ENCODE results near the gene SLC6A17. TPM values are rescaled to one million over a fixed set of nuclear protein-coding genes. Genes with fewer than 3 reads are reported as not detected.

SLC6A17 gene
- total and polyA plus RNA-seq, 7 donors = under 0.01 to 0.83 (median 0.36) TPM; not detected in 2

DNA sequence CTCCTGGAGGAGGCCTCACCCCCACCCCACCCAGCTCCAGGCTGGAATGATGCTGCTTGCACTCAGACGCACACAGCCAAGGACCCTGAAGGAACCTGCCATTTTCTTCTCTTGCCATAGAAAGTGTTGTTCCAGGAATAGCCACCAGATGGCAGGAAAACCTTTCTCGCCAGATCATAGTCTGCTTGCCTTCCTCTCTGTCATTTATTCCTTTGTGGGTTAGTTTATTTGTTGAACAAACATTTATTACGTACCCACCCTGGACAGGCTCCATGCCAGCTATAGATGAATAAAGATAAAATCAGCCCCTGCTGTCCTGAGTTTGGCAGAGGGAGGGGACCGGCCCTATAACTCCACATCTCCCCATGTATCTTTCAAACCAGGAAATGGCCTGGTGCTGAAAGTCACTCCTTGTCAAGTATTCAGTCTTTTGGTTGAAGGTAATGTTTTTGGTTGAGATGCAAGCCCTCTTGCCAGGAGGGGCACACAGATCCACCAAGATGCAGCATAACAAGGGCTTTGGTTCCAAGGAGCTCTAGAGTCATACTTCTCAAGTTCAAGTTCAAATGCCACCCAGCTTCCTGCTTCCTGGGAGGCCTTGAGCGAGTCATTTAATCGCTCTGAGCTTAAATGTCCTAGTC lies 52.8 kb downstream of the SLC6A17 start:
- no peak for DNase-seq
- intact Hi-C loops (cut with DNase I) = loop anchor here (1.0 kb wide), 2 partner anchors 109 to 257 kb away; no protein-coding TSS in a partner anchor
- Histone ChIP-seq H3K4me3 (no peak overlapping the region), H3K36me3 (no peaks in the 10 kb centered on the region), H3K4me1 (no peaks in the 10 kb centered on the region), H3K27ac (no peak overlapping the region), H3K9me3 (no peaks in the 10 kb centered on the region), H3K27me3 (no peaks in the 10 kb centered on the region)
- WGBS, 2 donors = 6 to 27% methylated on average over 6 of the region's 6 CpGs
- TF ChIP-seq POLR2A (IDR thresholded peaks at IDR 0.05) (no peak), CTCF (IDR thresholded peaks at IDR 0.05) (peak; percentile 74 to 90 (median 82)), EP300 (IDR thresholded peaks at IDR 0.05) (no peak), POLR2AphosphoS5 (IDR thresholded peaks at IDR 0.05) (no peak)

DNA sequence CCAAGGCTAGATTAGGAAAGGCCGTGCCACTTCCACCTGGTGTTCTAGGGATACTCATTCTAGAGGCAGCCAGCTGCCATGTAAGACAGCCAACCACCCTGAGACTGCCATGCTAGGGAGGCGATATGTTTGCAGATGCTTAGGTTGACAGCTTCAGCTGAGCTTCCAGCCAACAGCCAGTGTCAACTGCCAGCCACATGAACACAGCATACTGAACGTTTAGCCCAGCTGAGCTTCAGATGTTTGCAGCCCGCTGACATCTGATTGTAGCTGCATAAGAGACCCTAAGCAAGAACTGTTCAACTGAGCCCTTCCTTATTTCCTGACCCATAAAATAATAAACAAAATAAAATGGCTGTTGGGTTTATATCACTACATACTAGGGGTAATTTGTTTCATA lies 54.9 kb downstream of the SLC6A17 start:
- WGBS, 2 donors = 86% methylated on average over 4 of the region's 4 CpGs
- DNase-seq = no peak
- intact Hi-C loops (cut with DNase I) = loop anchor here (5.0 kb wide), 1 partner anchor 202 kb away; the partner anchor contains the start of gene LAMTOR5
- Histone ChIP-seq H3K9me3 (no peaks in the 10 kb centered on the region), H3K36me3 (no peaks in the 10 kb centered on the region), H3K4me1 (peaks cover 0 to 8% (median 7%) of the 10 kb centered on the region in 4 donors), H3K27ac (no peak overlapping the region), H3K27me3 (no peaks in the 10 kb centered on the region), H3K4me3 (no peak overlapping the region)
- TF ChIP-seq CTCF (IDR thresholded peaks at IDR 0.05) = no peak
- TF ChIP-seq EP300 (IDR thresholded peaks at IDR 0.05) = no peak

DNA sequence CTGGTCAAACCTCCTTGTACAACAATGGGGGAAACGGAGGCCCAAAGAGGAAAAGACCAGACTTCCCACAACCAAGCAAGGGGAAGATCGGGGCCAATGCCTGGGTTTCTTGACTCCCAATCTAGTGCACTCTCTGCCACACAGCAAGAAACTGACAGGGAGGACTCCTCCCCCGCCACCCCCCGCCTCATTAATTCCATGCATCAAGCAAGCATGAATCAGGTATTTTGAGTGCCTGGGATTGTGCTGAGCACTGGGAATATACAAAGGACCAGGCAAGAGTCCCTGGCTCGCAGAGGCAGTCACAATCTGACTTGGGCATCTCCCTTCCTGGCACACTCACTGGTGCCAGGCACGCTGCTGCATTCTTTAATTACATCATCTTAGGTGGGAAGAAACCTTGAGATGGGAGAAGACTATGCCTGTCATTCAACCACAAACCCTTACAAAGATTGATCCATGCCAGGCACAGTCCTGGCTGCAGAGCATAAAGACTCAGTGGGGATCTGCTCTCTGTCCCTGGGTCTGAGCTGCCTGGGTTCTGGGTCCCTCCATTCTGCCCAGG lies 55.4 kb downstream of the SLC6A17 start:
- Histone ChIP-seq H3K4me3 (no peak overlapping the region), H3K36me3 (no peaks in the 10 kb centered on the region), H3K9me3 (no peaks in the 10 kb centered on the region), H3K27me3 (no peaks in the 10 kb centered on the region), H3K27ac (no peak overlapping the region), H3K4me1 (peaks cover 0 to 12% (median 7%) of the 10 kb centered on the region in 4 donors)
- WGBS, 2 donors = 92 to 93% methylated on average over 6 of the region's 6 CpGs
- intact Hi-C loops (cut with DNase I) = loop anchor here (5.0 kb wide), 1 partner anchor 202 kb away; the partner anchor contains the start of gene LAMTOR5
- DNase-seq = no peak
- TF ChIP-seq CTCF (IDR thresholded peaks at IDR 0.05) (no peak), POLR2AphosphoS5 (IDR thresholded peaks at IDR 0.05) (no peak)

- Histone ChIP-seq H3K4me1 (peaks cover 0 to 19% (median 11%) of the 10 kb centered on the region in 4 donors), H3K36me3 (no peaks in the 10 kb centered on the region), H3K27me3 (peaks cover 0 to 7% (median 0%) of the 10 kb centered on the region in 3 donors), H3K27ac (no peak overlapping the region), H3K9me3 (no peaks in the 10 kb centered on the region), H3K4me3 (no peak overlapping the region)
- 90 to 94% methylated on average over 11 of the region's 11 CpGs for WGBS, 2 donors
- no peak for TF ChIP-seq CTCF (IDR thresholded peaks at IDR 0.05)
- no peak for TF ChIP-seq EP300 (IDR thresholded peaks at IDR 0.05)
- no peak for TF ChIP-seq POLR2AphosphoS5 (IDR thresholded peaks at IDR 0.05)
- no peak for TF ChIP-seq POLR2A (IDR thresholded peaks at IDR 0.05)
- DNase-seq = no peak
- intact Hi-C loops (cut with DNase I) = loop anchor here (5.0 kb wide), 1 partner anchor 201 kb away; the partner anchor contains the start of gene LAMTOR5
Measured at GRCh38 chr1:110206261-110206920, 56.1 kb downstream of the SLC6A17 start.
